GM18858 (cell line): Measurements from ENCODE around the gene ATG12.
"Not testable (repeated sequence)": the region's sequence is repeated elsewhere in the genome, so short reads cannot be mapped to it uniquely, and the experiment has no call there.

Experiments
- ATAC-seq: cut with Tn5 transposase; IDR thresholded peaks from one replicate; pipeline ENCODE4 v1.9.1; 2021; ENCODE audit not compliant: unreplicated experiment

Gene ATG12

DNA sequence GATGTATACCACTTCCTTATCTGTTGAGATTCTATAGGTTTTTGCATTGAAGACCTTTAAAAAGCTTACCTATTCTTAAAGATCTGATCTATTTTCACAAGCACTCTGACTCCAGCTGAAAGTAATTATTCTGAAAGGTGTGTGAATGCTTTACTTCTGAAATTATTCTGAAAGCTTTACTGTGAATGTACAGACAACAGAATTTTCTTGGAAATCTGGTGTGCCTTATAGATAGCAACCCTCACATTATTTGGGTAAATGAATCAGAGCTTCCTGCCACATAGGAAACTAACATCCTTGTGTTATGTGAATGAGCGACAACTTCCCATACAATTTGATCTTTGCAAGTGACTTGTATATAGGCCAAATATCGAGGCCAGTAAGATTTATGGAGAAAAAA lies 31.4 kb downstream of the ATG12 start:
- no peak for ATAC-seq

DNA sequence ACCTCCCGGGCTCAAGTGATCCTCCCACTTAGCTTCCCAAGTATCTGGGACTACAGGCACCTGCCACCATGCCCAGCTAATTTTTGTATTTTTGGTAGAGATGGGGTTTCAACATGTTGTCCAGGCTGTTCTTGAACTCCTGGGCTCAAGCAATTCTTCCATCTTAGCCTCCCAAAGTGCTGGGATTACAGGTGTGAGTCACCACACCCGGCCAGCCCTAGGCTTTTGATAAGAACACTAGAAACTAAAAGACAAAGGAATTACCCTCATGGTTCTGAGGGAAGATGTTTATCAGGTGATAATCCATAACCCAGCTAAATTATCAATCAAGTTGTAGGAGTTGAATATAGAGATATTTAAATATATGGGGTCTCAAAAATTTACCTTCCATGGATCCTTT lies 33.3 kb downstream of the ATG12 start:
- not testable (repeated sequence) for ATAC-seq

DNA sequence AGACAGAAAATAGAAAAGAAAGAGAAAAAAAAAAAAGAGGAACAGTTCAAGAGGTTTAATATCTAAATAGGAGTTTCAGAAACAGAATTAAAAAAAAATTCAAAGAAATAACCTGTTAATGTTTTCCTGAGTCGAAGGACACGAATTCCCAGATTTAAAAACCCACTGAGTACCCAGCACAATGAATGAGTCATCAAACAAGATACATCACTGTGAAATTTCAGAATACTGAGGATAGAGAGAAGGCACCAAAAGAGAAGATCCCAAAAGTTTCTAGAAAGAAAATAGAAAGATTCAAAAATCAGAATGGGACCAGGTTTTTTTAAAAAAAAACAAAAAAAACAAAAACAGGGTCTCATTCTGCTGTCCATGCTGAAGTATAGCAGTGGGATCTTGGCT lies 33.7 kb downstream of the ATG12 start:
- ATAC-seq: no peak

DNA sequence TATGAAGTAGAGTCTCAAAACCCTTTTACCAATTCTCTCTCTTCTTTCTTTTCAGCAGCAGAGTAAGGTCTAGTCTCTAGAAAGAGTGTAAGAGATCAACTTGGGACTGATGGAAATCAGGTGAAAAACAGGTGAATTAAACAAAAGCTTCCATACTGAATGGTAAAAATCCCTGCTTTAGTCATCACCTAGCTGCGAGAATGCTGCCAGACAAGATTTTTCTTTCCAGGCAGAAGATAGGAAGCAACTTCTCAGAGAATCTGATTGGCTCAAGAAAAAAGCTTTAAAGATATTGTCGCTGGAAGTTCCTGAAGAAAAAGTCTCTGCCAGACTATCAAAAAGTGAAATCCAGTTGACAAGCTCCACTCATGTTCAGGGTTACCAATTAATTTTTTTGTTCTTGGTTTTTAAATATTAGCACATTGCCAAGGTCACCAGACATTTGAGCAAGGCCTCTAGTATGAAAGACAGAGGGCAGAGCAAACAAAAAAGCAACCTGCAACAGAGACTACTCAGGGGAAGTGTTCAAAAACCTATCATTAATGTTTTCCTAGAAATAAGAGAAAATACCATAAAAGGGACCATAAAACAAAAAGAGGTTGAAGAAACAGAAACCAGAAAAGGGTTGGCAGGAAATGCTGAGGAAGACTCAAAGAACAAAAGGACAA lies 34.2 kb downstream of the ATG12 start:
- no peak for ATAC-seq

DNA sequence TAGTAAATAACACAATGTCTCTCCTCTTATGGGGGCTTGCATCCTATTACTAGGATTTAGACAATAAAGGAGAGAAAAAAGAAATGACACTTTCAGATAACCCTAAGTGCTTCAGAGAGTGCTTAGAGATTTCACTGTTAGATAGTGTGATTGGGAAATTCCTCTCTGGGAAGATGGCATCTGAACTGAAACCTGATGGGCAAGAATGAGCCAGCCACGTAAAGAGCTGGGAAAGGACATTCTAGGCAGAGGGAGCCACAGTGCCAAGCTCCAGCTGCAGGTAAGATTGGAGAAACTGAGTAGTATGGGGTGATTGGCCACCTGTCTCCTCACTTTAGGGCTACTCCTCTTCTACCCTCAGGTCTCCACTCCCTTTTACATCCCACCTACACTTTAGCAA lies 39.4 kb downstream of the ATG12 start:
- ATAC-seq: no peak

DNA sequence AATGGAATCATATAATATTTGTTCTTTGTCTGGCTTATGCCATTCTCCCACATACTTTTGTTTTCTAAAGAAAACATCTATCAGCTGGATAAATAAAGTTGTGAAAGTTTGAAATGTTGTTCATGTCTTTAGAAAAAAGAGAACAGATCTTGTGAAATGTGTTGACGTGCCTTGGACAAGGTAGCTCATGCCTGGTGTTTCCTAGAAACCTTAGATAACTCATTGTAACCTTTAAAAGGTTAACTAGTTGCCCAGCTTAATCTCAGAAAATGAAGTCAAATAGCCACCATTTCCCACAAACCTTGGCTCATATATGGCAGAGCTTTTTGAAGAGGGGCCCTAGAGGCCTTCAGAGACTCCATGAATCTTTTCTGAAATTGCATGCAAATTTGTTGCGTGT lies 40.2 kb downstream of the ATG12 start:
- ATAC-seq: no peak

DNA sequence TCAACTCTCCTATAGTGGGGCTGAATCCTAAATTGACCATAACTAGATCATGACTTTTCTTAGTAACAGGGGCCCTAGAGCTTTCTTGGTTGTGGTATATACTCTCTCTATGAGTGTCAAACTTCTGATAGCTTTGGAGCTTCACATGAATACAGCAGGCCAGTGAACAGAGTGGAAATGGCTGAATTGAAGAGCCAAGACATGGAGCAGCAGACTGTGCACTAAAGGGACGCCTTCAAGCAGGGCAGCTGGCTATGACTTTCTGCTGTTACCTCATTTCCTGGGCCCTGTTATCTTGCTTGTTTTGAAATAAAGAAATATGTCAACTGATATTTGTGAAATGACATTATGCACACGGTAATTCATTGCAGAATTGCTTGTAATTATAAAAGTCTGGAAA lies 41.3 kb downstream of the ATG12 start:
- no peak for ATAC-seq

DNA sequence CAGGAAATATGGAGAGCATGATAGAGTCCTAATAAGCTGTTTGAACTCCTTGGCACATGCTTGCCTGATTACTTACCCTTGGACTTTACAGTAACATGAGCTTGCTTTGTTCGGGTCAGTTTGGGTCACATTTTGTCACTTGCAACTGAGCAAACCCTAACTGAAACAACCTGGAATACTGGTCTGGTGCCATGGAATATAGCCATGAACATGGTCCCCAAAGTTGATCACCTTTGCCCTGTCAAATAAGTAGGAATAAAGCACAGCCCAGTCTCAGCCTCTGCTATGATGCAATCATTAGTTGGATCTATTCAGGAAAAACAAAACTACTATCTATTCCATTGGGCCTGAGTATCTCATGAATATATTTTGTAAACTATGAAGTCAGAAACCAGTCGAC lies 43.1 kb downstream of the ATG12 start:
- ATAC-seq: no peak

DNA sequence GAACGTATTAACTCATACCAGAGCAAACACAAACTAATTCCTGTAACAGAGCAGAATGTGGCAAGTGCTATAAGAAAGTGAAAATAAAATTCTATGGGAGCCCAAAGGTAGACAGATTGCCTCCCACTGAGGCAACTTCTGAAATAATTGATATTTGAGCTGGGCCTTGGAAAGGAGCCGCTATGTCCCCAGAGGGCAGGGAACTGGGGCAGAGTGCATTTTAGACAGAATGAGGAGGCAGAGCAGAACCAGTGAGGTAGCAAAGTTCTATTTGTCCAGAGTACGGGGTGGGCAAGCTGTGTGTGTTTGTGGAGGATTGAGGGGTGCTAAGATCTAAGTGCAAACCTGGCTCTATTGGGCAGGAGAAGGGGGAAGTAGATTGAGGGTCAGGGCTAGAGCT lies 44.7 kb downstream of the ATG12 start:
- ATAC-seq: no peak

DNA sequence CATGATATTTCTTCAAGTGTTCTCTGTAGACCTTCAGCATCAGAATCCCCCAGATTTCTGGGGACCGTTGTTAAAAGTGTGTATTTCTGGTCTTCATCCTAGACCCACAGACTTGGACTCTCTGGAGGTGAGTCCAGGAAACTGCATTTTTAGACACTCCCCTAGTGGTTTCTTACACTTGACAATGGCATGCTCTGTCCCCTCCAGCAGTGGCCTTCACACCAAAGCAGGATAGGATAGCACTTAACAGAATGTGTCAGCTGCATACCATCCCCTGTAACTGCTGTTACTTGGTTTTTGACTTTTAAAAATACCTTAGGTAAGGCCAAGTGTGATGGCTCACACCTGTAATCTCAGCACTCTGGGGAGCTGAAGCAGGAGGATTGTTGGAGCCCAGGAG lies 45.7 kb downstream of the ATG12 start:
- no peak for ATAC-seq

DNA sequence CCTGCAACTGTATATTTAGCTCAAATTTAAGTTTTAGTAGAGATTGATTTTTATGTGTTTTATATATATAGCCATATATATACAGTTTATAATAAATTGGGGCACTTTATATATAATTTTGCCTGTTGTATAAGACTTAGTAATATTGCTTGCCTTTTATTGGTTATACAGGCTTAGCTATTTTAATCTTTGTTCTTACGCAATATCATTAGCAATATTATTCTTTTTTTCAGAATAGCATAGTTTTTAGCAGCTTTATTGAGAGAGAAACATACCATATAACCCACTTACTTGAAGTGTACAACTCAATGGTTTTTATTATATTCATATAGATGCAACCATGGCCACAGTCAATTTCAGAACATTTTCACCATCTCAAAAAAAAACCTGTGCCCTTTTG lies 52.9 kb downstream of the ATG12 start:
- ATAC-seq: no peak

DNA sequence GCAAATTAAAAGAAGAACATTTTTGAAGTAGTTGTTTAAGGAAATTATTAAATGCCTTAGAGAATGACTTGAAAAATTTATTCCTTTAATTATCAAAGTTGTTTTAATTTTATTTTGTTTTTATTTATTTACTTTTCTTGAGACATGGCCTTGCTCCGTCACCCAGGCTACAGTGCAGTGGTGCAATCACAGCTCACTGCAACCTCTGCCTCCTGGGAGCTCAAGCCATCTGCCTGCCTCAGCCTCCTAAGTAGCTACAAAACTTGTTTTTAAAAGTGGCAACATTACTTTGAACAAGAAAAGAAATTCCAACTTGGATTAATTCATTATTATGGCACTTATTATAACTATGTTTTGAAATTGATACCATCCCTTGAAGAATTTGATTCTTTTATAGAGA lies 53.9 kb downstream of the ATG12 start:
- ATAC-seq: no peak

DNA sequence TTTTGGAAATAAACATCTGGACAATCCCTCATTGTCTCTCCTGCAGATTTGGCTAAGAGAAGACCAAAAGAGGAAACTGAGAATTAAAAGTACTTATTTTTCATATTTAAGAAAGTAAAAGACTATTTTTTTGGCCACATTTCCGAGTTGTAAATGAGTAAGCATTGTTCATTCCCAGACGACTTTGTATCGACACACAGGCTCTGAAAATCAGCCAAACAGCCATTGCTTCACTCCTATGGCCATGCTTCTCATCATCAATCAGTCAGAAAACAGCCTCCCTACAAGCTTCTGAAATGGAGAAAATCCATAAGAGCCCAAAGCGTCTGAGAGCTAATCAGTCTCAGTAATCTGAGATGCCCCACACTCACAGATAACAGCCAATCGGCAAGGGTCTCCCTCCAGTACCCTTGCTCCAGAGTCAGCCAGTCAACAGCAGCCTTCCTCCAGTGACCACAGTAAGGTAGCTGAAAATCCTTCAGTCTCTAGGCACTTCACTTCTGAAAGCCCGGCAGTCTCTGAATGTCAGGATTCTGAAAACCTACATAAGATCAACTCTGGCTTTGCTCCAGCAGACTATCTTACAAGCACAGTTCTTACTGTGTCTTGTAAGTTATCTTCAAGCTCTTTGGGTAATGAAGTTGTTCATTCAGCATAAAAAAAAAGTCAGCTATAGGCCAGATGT lies 55.8 kb downstream of the ATG12 start:
- no peak for ATAC-seq

DNA sequence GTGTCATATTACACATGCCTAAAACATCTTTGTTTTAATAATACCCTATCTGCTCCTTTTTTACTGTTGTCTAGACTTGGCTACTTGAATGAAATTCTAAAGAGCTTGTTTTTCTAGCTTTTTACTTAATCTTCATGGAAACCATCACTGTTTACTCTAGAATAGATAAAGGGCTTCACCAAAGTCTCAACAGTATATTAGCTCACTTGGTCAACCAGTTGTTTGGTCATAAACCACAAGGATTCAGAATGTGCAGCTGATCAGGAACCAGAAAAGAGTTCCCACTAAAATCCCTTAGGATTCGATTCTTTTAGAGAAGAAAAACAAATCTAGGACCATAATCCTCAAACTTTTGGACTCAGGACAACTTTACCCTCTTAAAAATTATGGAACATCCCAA lies 62.9 kb downstream of the ATG12 start:
- no peak for ATAC-seq
